MM.1S (cell line): Measurements from ENCODE around the gene NAP1L2.

Experiments used
- CTCF ChIP-seq: fragments of 300-600 bp; sonication (generic); IDR thresholded peaks from 2 replicates; pipeline ENCODE4 v1.5.1; 2016; ENCODE audit warnings: antibody characterized with exemption, low read length, mixed read lengths
- EZH2phosphoT487 ChIP-seq: fragments of 300-600 bp; sonication (generic); IDR thresholded peaks from 2 replicates; pipeline ENCODE4 v1.6.1; 2018; ENCODE audit warnings: antibody characterized with exemption, low read length

DNA sequence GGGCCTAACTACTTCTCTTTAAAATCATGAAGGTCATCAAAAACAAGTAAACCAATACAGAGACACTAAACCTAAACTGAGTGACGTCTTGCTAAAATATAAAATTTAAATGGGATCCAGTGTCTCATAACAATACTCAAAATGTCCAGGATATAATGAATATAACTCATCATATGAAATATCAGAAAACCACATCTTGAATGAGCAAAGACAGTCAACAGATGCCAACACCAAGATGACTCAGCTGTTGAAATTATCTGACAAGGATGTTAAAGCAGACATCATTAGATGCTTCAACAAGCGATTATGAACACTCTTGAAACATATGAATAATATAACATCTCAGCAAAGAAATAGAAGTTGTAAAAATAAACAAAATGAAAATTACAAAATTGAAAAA lies 8.3 kb downstream of the NAP1L2 start:
- no peak for TF ChIP-seq CTCF
- TF ChIP-seq EZH2phosphoT487 = no peak
